HepG2 (cell line): ENCODE data around the gene AGTRAP. TPM values are rescaled to one million over a fixed set of nuclear protein-coding genes. Genes with fewer than 3 reads are reported as not detected.

Experiments
- FOXA1 ChIP-seq, 2 experiments: fragments of 450-650 bp in 1 of 2; sonication (generic) in 1 of 2; formaldehyde crosslinking in 1 of 2; IDR thresholded peaks; 2 replicates each; pipeline versions ENCODE4 v1.4.0 to v1.6.1; 2016 to 2020; ENCODE audit warnings: missing genetic modification reagents in 1 of 2
- FOXO1 ChIP-seq: sonication (generic); formaldehyde crosslinking; IDR thresholded peaks from 2 replicates; pipeline ENCODE4 v1.4.0; 2020; ENCODE audit warnings: missing genetic modification reagents
- HDAC1 ChIP-seq: sonication (generic); formaldehyde crosslinking; IDR thresholded peaks from 2 replicates; pipeline ENCODE4 v1.5.1; 2020; ENCODE audit warnings: mild to moderate bottlenecking, missing genetic modification reagents
- HOXA3 ChIP-seq: sonication (generic); formaldehyde crosslinking; IDR thresholded peaks from 2 replicates; pipeline ENCODE4 v1.5.0; 2020; ENCODE audit warnings: missing genetic modification reagents
- MAX ChIP-seq: IDR thresholded peaks from 2 replicates; pipeline ENCODE4 v1.6.1; 2012; ENCODE audit warnings: inconsistent platforms
- ZMYM2 ChIP-seq: sonication (generic); formaldehyde crosslinking; IDR thresholded peaks from 2 replicates; pipeline ENCODE4 v1.8.0; 2022; ENCODE audit warnings: mild to moderate bottlenecking, missing genetic modification reagents
- ZNF235 ChIP-seq: sonication (generic); formaldehyde crosslinking; IDR thresholded peaks from 2 replicates; pipeline ENCODE4 v1.8.1; 2023; ENCODE audit warnings: mild to moderate bottlenecking, missing genetic modification reagents, borderline replicate concordance
- ZNF30 ChIP-seq: sonication (generic); formaldehyde crosslinking; IDR thresholded peaks from 2 replicates; pipeline ENCODE4 v1.5.0; 2020; ENCODE audit warnings: mild to moderate bottlenecking, missing genetic modification reagents
- ZNF333 ChIP-seq: sonication (generic); formaldehyde crosslinking; IDR thresholded peaks from 2 replicates; pipeline ENCODE4 v1.4.0; 2020; ENCODE audit warnings: mild to moderate bottlenecking, missing genetic modification reagents, borderline replicate concordance
- ZNF343 ChIP-seq: sonication (generic); formaldehyde crosslinking; IDR thresholded peaks from 2 replicates; pipeline ENCODE4 v1.4.0; 2020; ENCODE audit warnings: mild to moderate bottlenecking, missing genetic modification reagents
- ZNF430 ChIP-seq: sonication (generic); formaldehyde crosslinking; IDR thresholded peaks from 2 replicates; pipeline ENCODE4 v1.9.0; 2021; ENCODE audit warnings: mild to moderate bottlenecking, missing genetic modification reagents
- ZNF605 ChIP-seq: sonication (generic); formaldehyde crosslinking; IDR thresholded peaks from 2 replicates; pipeline ENCODE4 v1.8.0; 2022; ENCODE audit warnings: mild to moderate bottlenecking, missing genetic modification reagents
- ZNF891 ChIP-seq: sonication (generic); formaldehyde crosslinking; IDR thresholded peaks from 2 replicates; pipeline ENCODE4 v1.5.0; 2020; ENCODE audit warnings: mild to moderate bottlenecking, missing genetic modification reagents
- ZSCAN29 ChIP-seq: sonication (generic); formaldehyde crosslinking; conservative IDR thresholded peaks from 2 replicates; pipeline ENCODE4 v1.4.0; 2020; ENCODE audit warnings: mild to moderate bottlenecking, missing genetic modification reagents
- polyA plus RNA-seq, 8 experiments: library from polyadenylated mRNA; depleted of rRNA in 3 of 8; stranded (reverse) in 7 of 8; unstranded in 1 of 8; fragments of >200 nt; fragmentation: Illumina TruSeq in 4 of 8; extraction: Trizol in 4 of 8; gene quantifications; 2 replicates each; pipeline versions ENCODE4 v1.2.1 to v1.2.3, GENCODE V29; 2011 to 2016; ENCODE audit warnings: low read depth in 4 of 8, missing spikeins in 1 of 8, mixed read lengths in 1 of 8; ENCODE audit not compliant: insufficient read depth in 1 of 8
- total RNA-seq, 5 experiments: library from RNA; depleted of rRNA; stranded (reverse); fragments of >200 nt; fragmentation: Illumina TruSeq; extraction: Trizol; gene quantifications; 2 replicates each; pipeline ENCODE4 v1.2.3, GENCODE V29; 2016; ENCODE audit warnings: low read depth in 1 of 5
- TF ChIP-seq, protein P1 (sequence below): sonication (generic); formaldehyde crosslinking; IDR thresholded peaks from 2 replicates; pipeline ENCODE4 v1.5.0; 2020; ENCODE audit warnings: mild to moderate bottlenecking, missing genetic modification reagents

The AGTRAP gene
- total and polyA plus RNA-seq, 2 of the 13 experiments (the other 11 are each of a cell fraction or from before 2014, with no cell fraction given): 28.3 to 32.0 TPM

DNA sequence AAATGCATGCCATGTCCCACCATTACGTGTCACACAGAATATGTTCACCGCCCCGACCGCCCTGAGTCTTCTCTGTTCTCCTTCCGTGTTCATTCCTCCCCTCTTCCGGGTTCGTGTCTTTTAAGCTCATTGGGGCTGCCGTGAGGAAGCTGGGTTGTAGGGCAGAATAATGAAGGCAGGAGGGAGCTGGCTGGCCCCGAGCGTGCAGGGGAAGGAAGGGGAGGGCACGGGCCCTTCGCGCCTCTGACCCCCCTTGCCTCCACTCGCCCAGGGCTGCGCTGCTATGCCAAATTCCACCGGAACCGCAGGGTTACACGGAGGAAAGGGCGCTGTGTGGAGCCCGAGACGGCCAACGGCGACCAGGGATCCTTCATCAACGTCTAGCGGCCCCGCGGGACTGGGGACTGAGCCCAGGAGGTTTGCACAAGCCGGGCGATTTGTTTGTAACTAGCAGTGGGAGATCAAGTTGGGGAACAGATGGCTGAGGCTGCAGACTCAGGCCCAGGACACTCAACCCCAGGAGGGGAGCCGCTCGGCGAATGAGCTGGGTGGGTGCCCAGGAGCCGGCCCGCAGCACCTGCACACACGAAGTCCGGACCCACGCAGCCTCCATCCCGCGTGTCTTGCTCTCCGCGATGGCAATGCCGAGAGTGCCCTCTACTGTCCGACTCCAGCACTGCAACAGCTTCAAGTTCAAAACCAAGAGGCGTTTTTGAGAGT is 16.5 kb upstream of the AGTRAP start (continued):
- TF ChIP-seq ZNF235 (CRISPR knock-in tag) (0 out of 2 replicates have a peak, but pooled peaks have one; percentile 62), ZNF891 (CRISPR knock-in tag) (peak; percentile 87), MAX (peak; percentile 52; the same call in 1 of the 2 replicates), ZNF343 (CRISPR knock-in tag) (0 out of 2 replicates have a peak, but pooled peaks have one; percentile 32), HOXA3 (no peak), ZSCAN29 (CRISPR knock-in tag) (0 out of 2 replicates have a peak, but pooled peaks have one; percentile 37), ZMYM2 (CRISPR knock-in tag) (peak; percentile 40; the same call in 1 of the 2 replicates), ZNF30 (CRISPR knock-in tag) (0 out of 2 replicates have a peak, but pooled peaks have one; percentile 63), FOXO1 (CRISPR knock-in tag) (no peak), ZNF430 (0 out of 2 replicates have a peak, but pooled peaks have one; percentile 32), HDAC1 (CRISPR knock-in tag) (peak; percentile 56; the same call in 1 of the 2 replicates), ZNF605 (CRISPR knock-in tag) (peak; percentile 52; the same call in 1 of the 2 replicates), ZNF333 (CRISPR knock-in tag) (0 out of 2 replicates have a peak, but pooled peaks have one; percentile 33), FOXA1 (IDR thresholded peaks at IDR 0.05) (no peak), FOXA1 (CRISPR knock-in tag; IDR thresholded peaks at IDR 0.05) (peak; percentile 3; the same call in 1 of the 2 replicates)
- TF ChIP-seq, protein P1, sequence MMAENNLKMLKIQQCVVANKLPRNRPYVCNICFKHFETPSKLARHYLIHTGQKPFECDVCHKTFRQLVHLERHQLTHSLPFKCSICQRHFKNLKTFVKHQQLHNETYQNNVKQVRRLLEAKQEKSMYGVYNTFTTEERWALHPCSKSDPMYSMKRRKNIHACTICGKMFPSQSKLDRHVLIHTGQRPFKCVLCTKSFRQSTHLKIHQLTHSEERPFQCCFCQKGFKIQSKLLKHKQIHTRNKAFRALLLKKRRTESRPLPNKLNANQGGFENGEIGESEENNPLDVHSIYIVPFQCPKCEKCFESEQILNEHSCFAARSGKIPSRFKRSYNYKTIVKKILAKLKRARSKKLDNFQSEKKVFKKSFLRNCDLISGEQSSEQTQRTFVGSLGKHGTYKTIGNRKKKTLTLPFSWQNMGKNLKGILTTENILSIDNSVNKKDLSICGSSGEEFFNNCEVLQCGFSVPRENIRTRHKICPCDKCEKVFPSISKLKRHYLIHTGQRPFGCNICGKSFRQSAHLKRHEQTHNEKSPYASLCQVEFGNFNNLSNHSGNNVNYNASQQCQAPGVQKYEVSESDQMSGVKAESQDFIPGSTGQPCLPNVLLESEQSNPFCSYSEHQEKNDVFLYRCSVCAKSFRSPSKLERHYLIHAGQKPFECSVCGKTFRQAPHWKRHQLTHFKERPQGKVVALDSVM (CRISPR knock-in tag): 0 out of 2 replicates have a peak, but pooled peaks have one; percentile 27
